ENCODE data around the gene COPS2.

COPS2 gene

DNA sequence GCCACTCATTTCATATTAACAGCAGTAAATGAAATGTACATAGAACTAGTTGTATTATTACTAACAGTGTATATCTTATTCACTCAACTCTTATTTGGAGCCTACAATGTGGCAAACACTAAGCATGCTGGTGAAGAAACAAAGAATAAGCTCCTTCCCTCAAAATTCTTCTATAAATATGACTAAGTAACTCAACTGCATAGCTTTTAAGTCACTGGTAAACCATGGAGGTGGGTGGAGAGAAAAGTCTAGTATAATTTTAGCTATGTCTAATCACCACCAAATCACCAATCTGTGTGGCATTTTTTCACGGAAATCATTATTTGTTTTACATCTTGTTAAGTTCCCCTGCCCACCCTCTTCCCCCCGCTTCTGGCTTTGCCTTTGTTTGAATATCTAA lies 17.5 kb downstream of the COPS2 start:
- H3K9ac ChIP-seq = no peak overlapping the region
- peaks cover 93% of the 10 kb centered on the region for H3K36me3 ChIP-seq
- H3K4me1 ChIP-seq = peaks cover 15% of the 10 kb centered on the region
- H3K27me3 ChIP-seq = no peaks in the 10 kb centered on the region
- H3K9me3 ChIP-seq = no peaks in the 10 kb centered on the region
- H3K4me2 ChIP-seq = no peak overlapping the region
- no peak for TF ChIP-seq Cebpa-rat (IDR thresholded peaks at IDR 0.05)
- H3K4me3 ChIP-seq = no peak overlapping the region
- no peak overlapping the region for H3K27ac ChIP-seq
- peaks cover 45% of the 10 kb centered on the region for H4K20me1 ChIP-seq

- H3K4me3 ChIP-seq = no peak overlapping the region
- peak overlapping the region; percentile 42 for H3K4me2 ChIP-seq
- no peaks in the 10 kb centered on the region for H3K9me3 ChIP-seq
- peaks cover 88% of the 10 kb centered on the region for H3K36me3 ChIP-seq
- peaks cover 27% of the 10 kb centered on the region for H4K20me1 ChIP-seq
- no peak overlapping the region for H3K27ac ChIP-seq
- TF ChIP-seq Cebpa-rat (IDR thresholded peaks at IDR 0.05) = no peak
- H3K4me1 ChIP-seq = peaks cover 15% of the 10 kb centered on the region
- no peaks in the 10 kb centered on the region for H3K27me3 ChIP-seq
- H3K9ac ChIP-seq = no peak overlapping the region
Observed at GRCh38 chr15:49135911-49136310, 19.5 kb downstream of the COPS2 start.

DNA sequence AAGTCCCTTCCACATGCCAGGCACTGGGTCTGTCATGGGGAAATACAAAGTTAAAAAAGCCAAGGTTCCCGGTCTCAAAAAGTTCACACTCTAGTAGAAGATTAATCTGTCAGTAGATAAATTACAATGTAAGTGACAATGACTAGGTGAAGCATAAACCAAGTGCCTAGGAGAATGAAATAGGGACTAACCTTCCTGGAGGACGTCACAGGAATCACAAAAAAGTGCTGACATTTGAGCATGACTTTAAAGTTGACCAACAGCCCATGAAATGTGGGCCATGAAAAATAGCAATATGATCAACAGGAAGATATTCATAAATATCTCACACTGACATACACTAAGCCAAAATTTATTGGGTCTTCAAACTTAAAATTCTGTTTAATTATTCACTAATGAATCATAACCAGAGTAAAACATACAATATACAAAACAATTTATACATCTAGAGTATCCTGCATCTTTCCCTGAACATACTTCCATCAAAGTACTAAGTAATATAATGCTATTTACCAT lies 20.0 kb downstream of the COPS2 start:
- no peak overlapping the region for H3K4me3 ChIP-seq
- peaks cover 88% of the 10 kb centered on the region for H3K36me3 ChIP-seq
- H3K9ac ChIP-seq = no peak overlapping the region
- no peak for TF ChIP-seq Cebpa-rat (IDR thresholded peaks at IDR 0.05)
- H3K4me2 ChIP-seq = peak overlapping the region; percentile 42
- H3K27me3 ChIP-seq = no peaks in the 10 kb centered on the region
- H4K20me1 ChIP-seq = peaks cover 23% of the 10 kb centered on the region; the same call in 1 of the 2 replicates
- peak overlapping the region; percentile 22; the same call in 1 of the 2 replicates for H3K27ac ChIP-seq
- peaks cover 15% of the 10 kb centered on the region for H3K4me1 ChIP-seq
- no peaks in the 10 kb centered on the region for H3K9me3 ChIP-seq

- H3K27ac ChIP-seq = peak overlapping the region; percentile 22; the same call in 1 of the 2 replicates
- peak overlapping the region; percentile 42; the same call in 1 of the 2 replicates for H3K4me2 ChIP-seq
- no peak overlapping the region for H3K4me3 ChIP-seq
- peaks cover 86% of the 10 kb centered on the region for H3K36me3 ChIP-seq
- H3K9ac ChIP-seq = no peak overlapping the region
- no peaks in the 10 kb centered on the region for H3K27me3 ChIP-seq
- H4K20me1 ChIP-seq = peaks cover 19% of the 10 kb centered on the region; the same call in 1 of the 2 replicates
- TF ChIP-seq Cebpa-rat (IDR thresholded peaks at IDR 0.05) = no peak
- H3K9me3 ChIP-seq = no peaks in the 10 kb centered on the region
- peaks cover 15% of the 10 kb centered on the region for H3K4me1 ChIP-seq
Observed at GRCh38 chr15:49134683-49135341, 20.6 kb downstream of the COPS2 start.

DNA sequence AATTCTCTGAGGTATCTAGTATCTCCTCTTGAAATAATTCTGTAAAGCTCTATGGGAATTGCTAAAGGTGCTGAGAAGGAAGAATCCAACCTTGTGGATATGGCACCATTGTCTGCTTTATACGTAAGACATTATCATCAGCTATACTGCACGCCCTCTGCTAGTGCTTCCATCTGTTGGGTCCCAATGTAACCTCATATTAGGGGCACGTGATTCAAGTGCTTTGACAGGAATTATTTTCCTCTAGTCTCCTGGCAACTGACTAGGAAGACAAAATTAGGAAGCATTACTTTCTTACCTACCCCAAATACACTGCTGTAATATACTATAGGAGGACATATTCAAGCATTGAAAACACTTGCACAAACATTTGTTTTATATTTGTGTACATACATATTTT lies 24.0 kb downstream of the COPS2 start:
- peaks cover 88% of the 10 kb centered on the region for H3K36me3 ChIP-seq
- H3K27ac ChIP-seq = no peak overlapping the region
- H3K4me1 ChIP-seq = peaks cover 15% of the 10 kb centered on the region
- no peak for TF ChIP-seq Cebpa-rat (IDR thresholded peaks at IDR 0.05)
- H3K4me2 ChIP-seq = no peak overlapping the region
- H4K20me1 ChIP-seq = 0 out of 2 replicates have a peak, but pooled peaks cover 9% of the 10 kb centered on the region
- H3K9ac ChIP-seq = no peak overlapping the region
- no peak overlapping the region for H3K4me3 ChIP-seq
- H3K27me3 ChIP-seq = no peaks in the 10 kb centered on the region
- no peaks in the 10 kb centered on the region for H3K9me3 ChIP-seq

GRCh38 chr15:49124371-49124770 lies 31.0 kb downstream of the COPS2 start:
- Histone ChIP-seq H3K27ac (no peak overlapping the region), H3K4me1 (no peaks in the 10 kb centered on the region), H3K9me3 (no peaks in the 10 kb centered on the region), H3K9ac (no peak overlapping the region), H3K36me3 (peaks cover 45% of the 10 kb centered on the region), H3K27me3 (no peaks in the 10 kb centered on the region), H3K4me2 (no peak overlapping the region), H4K20me1 (no peaks in the 10 kb centered on the region), H3K4me3 (no peak overlapping the region)
- TF ChIP-seq Cebpa-rat (IDR thresholded peaks at IDR 0.05) = no peak

DNA sequence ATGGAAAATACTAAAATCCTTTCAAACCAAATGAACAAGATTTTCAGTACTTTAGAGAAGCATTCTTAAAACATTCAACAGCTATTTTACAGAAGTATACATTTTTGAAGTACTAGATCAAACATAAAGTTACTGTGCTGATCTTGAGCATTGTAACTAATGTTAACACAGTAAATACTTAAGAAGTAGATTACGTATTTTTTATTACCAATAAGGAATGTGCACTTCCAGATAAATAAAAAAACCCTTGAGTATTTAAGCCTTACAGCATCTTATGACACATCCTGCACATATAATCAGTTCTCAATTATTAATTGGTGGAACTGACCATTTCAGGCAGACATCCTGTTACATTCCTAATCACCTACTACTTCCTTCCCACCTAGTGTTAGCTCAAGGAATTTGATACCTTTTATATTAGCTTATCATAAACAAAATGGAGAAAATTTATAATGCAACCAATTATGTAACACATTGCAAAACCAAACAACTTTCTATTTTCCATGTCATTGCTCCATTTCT lies 32.8 kb downstream of the COPS2 start:
- Histone ChIP-seq H3K9ac (no peak overlapping the region), H3K4me3 (no peak overlapping the region), H3K36me3 (peaks cover 41% of the 10 kb centered on the region), H3K4me1 (no peaks in the 10 kb centered on the region), H3K27me3 (no peaks in the 10 kb centered on the region), H3K4me2 (no peak overlapping the region), H3K27ac (no peak overlapping the region), H3K9me3 (no peaks in the 10 kb centered on the region), H4K20me1 (no peaks in the 10 kb centered on the region)
- no peak for TF ChIP-seq Cebpa-rat (IDR thresholded peaks at IDR 0.05)

DNA sequence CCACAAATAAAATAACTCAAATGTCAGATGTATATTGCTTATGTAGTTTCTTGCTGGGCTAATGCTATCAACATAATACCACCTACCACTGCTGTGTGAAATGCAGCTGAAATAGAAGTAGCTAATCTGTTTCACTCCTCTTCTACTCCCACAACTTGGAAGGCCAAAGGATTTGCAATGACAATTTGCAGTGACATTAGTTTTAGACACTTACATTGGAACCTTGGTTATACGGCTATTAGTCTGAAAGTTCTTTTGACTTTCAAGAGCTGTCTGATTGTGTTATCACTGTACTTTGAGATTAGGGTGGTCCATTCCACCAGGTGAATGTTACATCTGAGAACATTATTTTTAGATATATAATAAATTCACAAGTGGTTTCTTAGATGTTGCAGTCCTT lies 33.5 kb downstream of the COPS2 start:
- no peak overlapping the region for H3K9ac ChIP-seq
- H3K36me3 ChIP-seq = peaks cover 41% of the 10 kb centered on the region
- H3K27me3 ChIP-seq = no peaks in the 10 kb centered on the region
- TF ChIP-seq Cebpa-rat (IDR thresholded peaks at IDR 0.05) = no peak
- no peaks in the 10 kb centered on the region for H4K20me1 ChIP-seq
- no peak overlapping the region for H3K27ac ChIP-seq
- H3K4me2 ChIP-seq = no peak overlapping the region
- no peaks in the 10 kb centered on the region for H3K4me1 ChIP-seq
- no peak overlapping the region for H3K4me3 ChIP-seq
- no peaks in the 10 kb centered on the region for H3K9me3 ChIP-seq

- Histone ChIP-seq H3K4me1 (no peaks in the 10 kb centered on the region), H4K20me1 (no peaks in the 10 kb centered on the region), H3K27me3 (no peaks in the 10 kb centered on the region), H3K9me3 (no peaks in the 10 kb centered on the region), H3K27ac (no peak overlapping the region), H3K4me2 (no peak overlapping the region), H3K36me3 (peaks cover 43% of the 10 kb centered on the region), H3K4me3 (no peak overlapping the region), H3K9ac (no peak overlapping the region)
- no peak for TF ChIP-seq Cebpa-rat (IDR thresholded peaks at IDR 0.05)
Observed at GRCh38 chr15:49120832-49121231, 34.6 kb downstream of the COPS2 start.

DNA sequence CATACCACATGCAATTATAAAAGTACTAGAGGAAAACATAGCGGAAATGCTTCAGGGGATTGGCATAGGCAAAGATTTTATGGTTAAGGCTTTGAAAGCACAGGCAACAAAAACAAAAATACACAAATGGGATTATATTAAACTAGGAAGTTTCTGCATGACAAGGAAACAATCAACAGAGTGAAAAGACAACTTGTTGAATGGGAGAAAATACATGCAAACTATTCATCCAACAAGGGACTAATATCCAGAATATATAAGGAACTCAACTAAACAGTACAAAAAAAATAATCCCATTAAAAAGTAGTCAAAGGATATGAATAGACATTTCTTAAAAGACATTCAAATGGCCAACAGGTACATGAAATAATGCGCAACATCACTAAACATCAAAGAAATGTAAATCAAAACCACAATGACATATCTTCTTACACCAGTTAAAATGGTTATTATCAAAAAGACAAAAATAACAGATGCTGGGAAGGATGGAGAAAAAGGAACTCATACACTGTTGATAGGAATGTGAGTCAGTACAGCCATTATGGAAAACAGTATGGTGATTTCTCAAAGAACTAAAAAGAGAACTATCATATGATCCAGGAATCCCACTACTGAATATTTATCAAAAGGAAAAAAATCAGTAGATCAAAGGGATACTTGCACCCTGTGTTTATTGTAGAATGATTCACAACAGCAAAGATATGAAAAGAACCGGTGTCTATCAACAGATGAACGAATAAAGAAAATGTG lies 39.1 kb downstream of the COPS2 start:
- H4K20me1 ChIP-seq = no peaks in the 10 kb centered on the region
- TF ChIP-seq Cebpa-rat (IDR thresholded peaks at IDR 0.05) = no peak
- H3K4me3 ChIP-seq = no peak overlapping the region
- H3K36me3 ChIP-seq = peaks cover 59% of the 10 kb centered on the region
- no peak overlapping the region for H3K9ac ChIP-seq
- H3K27me3 ChIP-seq = no peaks in the 10 kb centered on the region
- H3K4me1 ChIP-seq = no peaks in the 10 kb centered on the region
- H3K27ac ChIP-seq = no peak overlapping the region
- H3K4me2 ChIP-seq = no peak overlapping the region
- H3K9me3 ChIP-seq = peaks cover 23% of the 10 kb centered on the region

All from BLaER1 (cell line).